Stimulated activated CD4-positive, alpha-beta T cell treated with anti-CD3 and anti-CD28 coated beads, Interleukin-2, amount 100 ng/mL, for 4 hours (primary cell): ENCODE results near the gene KIF5C.

Source experiments
- DNase-seq: peaks from one replicate; pipeline ENCODE4 v3.0.0-alpha.2; 2020; ENCODE audit warnings: low read depth

KIF5C gene

DNA sequence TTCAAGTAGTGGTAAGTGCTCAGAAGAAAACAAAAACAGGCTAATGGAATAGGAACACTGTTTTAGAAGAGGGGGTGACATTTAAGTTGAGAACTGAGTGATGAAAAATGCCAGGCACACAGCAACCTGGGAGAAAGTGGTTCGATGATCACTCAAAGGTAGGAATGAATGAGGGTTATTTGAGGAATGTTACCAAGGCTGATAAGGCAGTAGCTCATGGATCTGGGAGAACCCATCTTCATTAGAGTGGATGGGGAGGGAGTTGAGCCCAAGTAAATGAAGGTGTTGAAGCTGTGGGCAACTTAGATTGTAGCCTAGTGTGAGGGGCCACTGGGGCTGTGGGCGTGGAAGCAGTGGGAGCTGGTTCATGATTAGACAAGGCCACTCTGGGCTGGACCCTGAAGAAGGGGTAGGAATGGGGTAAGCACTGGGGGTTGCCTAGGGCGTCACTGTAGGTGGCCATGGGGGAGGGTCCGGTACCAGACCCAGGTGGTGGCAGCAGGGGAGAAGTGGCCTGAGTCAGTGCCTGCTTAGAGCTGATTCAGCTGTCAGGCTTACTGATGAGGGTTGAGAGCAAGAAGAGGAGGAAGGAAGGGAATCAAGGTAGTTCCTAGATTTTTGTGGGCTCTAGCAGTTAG, 141.0 kb downstream of the KIF5C start:
- no peak for DNase-seq

DNA sequence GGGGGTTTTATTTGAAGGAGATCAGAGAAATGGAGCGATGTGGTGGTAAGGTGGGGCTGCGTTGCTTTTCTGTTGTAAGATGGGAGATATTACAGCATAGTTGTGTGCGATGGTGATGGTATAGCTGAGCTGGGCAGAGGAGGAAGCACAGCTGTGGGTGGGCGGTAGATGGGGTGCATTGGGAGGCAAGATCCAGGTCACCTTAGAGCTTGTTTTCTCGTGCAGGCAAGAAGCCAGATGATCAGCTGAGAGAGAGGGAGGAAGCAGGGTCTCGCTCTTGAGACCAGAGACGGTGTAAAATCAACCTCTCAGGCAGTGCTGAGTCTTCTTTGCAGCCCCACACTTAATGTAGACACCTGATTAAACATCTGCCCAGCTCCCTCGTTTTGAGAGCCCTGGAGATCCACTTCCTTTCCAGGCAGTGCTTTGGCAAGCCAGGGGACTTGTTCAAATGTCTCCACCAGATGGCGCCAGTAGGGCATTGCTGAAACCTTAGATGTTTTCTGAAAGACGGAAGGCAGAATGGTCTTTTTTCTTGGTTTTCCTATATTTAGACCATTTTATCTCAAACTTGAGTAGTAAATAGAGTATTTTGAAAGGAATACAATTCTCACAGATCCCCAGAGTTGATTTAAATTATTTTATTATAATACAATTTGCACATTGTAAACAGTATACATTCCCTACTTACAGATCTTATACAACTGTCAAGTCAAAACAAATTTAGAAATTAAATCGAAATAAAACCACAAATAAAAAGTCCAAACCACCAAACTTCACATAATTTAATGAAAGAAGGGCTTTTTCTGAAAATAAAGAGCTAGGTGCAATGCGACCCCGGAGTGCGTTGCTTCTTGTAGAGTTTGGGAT, 142.3 kb downstream of the KIF5C start:
- peak; percentile 46 for DNase-seq

DNA sequence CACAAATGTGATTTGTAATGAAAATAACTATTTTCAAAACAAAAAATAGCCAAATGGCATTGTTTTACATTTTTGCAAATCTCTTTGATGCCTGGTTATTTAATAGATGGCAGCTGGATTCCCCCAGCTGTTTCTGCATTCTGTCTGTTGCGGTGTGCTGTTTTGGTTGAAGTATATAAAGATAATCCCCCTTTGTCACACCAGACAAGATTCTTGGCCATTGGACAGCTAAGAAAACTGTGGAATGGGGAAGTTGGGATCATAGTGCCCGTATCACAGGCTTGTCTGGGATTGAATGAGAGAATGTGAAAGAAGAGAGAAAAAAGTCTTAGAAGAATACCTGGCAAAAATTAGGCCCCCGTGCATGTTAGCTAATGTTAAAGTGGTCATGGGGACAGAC, 144.0 kb downstream of the KIF5C start:
- DNase-seq = no peak

DNA sequence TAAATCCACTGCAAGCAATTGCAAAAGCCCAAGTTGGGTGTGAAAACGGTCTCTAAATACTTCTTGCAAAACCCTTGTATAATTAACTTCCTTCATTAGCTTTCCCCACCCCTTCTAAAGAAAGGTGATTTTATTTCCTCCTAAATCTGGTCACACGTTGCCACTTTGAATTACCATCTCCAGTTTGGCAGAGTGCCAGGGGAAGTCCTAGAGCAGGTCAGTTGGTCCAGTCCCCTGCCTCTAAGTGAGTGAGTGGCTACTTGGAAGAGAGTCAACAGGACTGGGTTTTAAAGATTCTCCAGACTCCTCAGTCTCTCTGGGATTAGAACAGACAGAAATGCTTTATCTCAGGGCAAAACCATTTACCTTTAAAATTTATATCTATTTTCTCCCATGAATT, 144.7 kb downstream of the KIF5C start:
- DNase-seq = no peak

DNA sequence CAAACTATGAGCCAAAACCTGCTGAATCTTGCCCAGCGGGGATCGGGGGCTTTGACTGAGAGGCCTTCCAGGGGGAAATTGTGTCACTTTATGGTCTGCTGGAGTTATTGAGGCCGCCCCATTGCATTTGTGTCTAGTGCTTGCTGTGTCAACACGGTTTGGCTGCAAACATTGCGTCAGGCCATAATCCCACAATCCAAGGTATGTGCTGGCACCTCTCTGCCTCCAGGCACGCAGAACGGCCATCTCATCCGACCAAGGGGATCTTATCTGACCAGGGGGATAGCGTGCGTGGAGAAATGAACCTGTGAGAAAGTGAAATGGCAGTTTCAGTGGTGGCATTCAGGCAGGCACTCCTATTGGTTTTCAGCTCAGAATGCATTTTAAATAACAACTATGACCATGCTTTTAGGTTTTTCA, 145.4 kb downstream of the KIF5C start:
- DNase-seq = no peak

DNA sequence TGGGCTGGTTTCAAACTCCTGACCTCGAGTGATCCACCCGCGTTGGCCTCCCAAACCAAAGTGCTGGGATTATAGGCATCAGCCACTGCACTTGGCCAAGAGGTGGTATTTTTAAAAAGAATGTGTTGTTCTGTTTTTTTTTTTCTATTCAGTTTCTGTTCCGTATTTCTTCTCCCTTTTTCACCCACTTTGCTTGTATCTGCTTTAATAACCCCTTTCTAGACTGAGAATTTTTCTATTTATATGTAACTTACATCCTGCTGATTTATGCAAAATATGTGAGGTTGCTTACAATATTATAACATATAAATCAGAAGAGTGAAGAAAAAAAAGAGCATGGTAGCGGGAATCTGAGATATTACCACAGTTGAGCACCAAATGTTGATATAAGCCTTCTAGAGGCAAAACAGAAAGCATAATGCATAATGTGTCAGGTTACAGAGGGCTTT, 146.3 kb downstream of the KIF5C start:
- DNase-seq = no peak

DNA sequence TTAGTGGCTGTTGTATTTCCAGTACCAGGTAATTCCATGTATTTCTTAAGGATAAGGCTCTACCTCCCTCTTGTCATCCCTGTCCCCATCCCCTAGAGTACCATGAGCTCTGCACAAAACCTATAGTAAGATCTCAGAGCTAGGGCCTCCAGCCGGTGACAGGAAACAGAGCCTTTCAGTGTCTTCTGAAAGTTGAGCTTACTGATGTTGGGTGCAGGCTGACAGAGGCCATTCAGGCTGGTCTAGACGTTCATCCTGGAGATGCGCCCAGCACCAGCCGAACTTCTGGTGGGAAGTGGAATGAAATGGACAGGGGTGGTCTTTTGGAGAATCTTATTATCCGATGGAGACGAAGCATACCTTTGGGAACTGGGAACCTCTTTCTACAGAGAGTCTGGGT, 146.7 kb downstream of the KIF5C start:
- DNase-seq = no peak

DNA sequence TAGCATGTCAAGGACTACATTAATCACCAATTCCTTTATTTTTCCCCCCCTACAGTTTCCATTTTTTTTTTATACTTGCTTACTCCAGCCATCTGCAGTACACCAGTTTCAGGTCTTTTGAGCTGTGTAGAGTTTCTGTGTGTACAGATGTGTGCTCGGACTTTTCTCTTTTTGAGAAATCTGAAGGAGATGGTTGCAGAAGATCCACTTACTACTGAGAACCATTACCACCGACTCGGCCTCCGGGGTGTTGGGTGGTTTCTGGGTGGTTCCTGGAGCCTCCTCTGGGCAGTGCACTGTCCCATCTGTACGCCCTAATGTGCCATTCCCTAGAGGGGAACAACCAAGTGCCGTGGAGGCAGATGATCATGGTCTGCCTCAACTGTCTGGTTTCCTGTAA, 148.1 kb downstream of the KIF5C start:
- DNase-seq = no peak

DNA sequence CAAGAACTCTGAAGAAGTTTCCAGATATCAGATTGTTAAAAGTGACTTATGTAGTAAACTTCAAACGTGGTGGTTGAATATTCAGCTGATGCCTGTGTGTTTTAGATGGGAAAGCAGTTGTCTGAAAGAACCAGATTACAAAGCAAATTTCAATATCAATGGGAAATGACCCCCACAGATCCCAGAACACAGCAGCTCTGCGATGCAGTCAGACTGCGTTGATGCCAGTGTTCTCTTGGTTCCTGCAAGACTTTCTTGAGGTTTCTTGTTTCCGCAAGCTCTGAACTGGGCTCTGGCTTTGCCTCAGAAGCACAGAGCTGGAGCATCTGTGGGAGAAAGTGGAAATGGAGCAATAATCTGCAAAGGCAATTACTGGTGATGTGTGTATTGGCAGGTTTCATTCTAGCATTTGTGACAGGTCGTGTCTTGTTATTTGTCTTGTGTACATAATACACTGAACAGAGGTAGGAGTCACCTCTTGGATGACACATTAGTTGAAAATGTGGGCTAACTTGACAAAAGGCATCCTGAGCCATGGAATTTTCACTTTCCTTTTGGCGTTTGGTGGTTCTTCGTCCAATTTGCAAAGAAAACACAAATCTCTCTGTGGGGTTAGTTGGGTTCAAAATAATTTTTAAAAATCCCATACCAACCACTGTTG, 152.7 kb downstream of the KIF5C start:
- no peak for DNase-seq

DNA sequence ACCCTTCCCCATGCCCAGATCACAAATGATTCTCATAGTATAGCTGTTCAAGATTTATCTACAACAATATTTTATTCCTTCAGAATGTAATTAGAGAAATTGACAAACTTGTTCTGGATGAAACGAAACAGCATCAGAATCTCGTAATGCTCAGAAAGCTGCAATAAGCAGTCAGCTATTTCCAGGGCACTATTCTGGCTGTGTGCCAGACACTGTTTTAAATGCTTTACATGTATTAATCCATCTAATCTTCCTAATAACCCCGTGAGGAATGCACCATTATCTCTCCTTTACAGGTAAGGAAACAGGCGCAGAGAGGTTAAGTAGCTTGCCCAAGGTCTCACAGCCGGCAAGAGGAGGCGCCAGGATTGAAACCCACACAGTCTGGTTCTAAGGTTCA, 153.3 kb downstream of the KIF5C start:
- DNase-seq = no peak

DNA sequence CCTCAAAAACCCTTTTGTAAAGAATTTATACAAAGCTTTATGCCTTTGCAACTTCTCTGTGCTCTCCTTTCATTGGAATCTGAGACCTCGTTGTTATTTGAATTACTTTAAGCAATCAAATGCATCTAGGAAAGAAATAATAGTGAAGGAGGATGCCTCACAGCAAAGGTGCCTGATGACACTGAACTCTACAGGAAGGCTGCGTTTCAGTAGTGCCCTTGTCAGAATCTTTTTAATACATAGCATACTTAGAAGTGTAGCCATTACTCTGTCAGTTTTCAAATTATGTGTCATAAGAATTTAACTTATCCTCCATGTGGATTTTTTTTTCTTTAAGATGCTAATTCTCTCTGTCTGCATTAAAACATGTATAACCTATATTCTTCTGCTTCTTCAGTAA, 153.9 kb downstream of the KIF5C start:
- no peak for DNase-seq

DNA sequence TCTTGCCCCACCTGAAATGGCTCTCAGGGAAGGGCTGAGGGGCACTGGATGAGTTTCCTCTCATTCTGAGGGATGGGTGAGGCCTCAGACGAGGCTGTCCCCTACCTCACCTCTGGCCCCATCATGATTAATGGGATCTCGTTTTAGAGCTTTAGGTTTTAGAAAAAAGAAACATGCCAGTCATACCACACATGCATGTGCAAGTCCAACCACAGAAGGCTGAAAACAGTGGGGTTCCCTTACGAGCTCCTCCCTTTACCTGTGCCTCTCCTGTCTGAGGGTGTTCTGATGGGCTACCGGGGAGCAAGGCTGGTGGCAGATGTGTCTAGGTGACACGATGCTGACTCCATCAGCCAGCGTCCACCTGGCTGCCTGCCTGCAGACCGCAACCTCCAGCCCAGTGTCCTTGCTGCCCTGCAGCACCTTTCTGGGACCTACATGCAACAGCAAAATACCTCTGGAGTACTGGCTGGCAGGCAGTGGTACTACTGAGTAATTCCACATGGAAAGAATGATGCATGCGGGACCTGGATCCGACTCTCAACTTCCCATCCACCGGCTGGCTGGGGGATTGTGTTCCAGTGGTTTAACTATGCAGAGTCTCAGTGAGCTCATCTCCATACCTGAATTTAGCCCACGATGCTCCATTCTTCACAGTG, 154.4 kb downstream of the KIF5C start:
- no peak for DNase-seq

DNA sequence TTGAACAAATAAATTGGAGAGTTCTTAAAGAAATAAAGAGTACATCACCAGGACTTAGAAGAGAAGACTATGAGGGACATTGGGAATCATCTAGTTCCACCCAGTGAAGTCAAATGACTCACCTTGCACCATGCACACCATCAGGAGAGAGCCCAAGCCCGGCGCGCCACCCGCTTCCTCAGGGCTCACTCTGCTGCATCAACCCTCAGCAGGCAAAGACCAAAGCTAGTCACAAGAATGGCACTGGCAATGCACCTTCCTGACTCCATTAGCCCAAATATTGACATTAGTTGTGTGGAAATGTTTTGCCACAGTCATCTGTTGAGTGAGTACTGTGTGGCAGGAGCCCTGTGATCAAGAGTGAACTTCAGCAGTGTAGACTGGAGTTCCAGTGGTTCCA, 156.4 kb downstream of the KIF5C start:
- DNase-seq = no peak

DNA sequence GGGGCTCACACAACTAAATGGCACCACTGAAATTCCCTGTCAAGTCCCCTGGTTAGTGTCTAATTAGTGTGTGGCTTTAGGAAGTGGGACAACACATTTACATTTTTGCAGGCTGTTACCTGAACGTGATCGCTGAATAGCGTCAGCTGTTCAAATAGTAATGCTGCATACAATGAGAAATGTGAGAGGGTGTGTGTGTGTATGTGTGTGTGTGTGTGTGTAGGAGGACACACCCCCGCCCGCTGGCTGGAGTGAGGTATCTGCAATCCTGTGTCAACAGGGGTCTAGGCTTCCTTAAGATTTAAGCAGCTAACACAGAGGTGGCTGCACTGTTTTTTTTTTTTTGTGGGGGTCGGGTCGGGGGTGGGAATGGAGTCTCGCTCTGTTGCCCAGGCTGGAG, 158.7 kb downstream of the KIF5C start:
- no peak for DNase-seq

DNA sequence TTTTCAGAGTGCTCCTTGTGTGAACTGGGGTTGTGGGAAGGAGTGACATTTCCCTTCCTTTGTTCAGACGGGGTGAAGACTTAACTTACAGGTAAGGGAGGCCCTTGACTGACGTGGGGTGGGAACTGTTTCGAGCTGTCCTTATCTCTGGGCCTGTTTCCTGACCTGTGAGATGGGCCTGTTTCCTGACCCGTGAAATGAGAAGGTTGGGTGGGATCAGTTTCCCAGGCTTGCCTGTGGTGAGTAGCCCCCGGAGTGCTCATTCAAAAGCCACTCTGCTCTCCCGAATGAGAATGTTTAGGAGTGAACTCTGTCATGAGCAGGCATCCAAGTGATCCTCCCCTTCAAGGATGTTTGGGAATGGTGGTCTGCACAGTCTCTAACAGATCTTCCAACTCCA, 159.4 kb downstream of the KIF5C start:
- no peak for DNase-seq

DNA sequence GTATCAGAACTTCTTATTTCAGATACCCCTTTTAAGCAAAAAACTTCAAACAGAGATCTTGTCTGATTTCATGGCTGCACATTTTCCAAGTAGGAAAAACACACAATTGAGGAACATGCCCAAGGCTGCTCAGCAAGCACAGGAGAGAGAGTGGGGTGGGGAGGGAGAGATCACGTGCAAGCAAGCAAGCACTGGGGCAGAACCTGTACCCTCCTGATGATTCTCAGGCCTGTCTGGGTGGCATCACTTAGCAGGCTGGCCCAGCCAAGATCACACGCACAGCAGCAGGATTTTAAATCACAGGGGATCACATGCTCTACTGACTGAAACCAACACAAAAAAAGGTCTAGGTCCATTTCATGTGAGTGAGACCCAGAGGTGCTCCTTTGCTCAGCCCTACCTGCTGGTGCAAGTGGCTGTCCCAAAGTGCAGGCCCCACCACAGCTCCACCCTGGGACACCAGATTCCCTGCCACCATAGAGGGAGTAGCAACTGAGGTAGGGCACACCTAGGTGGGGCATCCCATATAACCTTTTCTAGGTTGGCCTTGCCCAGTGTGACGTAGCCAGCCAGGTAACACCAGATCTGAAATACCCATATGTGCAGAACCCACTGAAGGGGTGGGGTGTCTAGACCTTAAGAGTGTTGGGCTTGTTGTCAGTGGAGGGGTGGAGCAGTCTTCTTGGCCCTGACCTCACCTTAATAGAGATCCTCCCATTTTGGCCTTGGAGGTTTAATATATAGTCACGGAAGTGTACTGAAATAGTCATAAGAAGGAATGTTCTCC, 161.7 kb downstream of the KIF5C start:
- DNase-seq = no peak

DNA sequence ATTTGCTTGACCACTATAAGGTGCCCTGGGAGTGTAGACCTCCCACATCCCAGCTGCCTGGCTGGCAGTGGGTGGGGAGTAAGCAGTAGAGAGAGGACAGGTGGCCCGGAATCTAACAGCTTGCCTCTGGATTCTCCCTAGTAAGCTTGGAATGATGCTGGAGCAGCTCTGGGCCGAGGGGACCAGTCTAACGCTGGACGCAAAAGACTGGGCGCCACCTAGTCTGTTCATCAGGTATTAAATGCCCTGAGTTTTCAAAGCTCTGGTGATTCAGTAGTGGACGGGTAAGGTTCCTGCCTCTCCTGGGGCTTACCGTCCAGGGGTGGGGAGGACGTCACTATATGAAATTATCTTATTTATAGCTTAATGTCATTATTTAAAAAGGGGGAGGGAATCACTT, 162.8 kb downstream of the KIF5C start:
- DNase-seq = no peak

DNA sequence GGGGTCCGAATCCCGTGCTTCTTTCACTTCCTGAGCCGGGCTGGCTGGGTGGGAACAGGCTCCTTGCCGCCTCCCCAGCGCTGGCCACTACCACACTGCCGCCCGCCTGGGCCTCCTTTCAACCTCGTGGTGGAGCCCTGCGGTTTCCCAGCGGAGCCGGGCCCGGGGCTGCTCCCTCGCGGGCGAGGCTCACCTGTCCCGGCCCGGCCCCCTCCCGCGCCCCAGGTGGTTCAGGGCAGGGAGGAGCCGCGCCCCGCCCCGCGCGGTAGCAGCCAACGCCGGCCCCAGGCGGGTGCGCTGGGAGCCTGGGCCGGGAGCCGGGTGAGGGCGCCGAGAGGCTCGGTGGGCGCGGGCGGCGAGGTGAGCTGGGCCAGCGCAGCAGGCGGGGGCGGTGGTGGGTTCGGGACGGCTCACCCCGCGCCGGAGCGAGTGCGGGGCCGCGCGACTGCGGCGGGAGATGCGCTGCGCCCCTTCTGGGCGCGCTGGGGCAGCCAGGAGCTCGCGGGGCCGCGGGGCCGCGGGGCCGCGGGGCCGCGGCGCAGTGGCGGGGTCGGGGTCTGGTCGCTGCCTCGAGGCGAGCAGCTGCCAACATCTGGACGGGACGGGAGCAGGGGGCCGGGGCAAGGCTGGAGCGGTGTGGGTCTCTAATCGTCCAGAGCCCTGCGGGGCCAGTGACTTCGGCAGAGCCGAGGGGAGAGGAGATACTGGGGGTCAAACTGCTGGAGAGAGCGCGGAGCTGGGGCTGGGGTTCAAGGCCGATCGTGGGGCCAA, 163.6 kb downstream of the KIF5C start, which contains the start of gene LYPD6B:
TSS of gene LYPD6B (plus strand) at position 258 of the 771 bp plus-strand sequence. CDS start 92,250 bp downstream, outside the sequence.
- DNase-seq = no peak

DNA sequence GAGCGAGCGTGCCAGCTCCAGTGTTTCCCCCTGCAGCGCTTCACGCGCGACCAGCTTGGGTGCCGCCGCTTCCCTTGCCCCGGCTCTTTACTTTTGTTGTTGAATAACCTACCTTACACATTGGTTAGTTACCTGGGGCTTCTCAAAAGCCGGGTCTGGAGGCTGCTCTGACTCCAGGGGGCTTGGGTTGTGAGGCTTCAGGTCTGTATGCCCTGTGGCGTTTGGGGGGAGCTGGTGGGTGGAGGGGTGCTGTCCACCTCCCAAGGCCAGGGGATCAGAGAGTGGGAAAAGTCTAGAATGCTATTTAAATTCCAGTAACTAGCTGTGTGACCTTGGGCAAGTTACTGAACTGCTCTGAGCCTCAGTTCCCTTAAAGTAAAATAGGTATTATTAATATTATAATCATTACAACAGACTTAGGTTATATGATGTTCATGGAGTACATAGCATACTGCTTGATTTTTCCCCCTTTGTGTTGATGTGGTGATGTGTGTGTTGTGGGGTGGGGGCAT, 164.2 kb downstream of the KIF5C start:
- no peak for DNase-seq

DNA sequence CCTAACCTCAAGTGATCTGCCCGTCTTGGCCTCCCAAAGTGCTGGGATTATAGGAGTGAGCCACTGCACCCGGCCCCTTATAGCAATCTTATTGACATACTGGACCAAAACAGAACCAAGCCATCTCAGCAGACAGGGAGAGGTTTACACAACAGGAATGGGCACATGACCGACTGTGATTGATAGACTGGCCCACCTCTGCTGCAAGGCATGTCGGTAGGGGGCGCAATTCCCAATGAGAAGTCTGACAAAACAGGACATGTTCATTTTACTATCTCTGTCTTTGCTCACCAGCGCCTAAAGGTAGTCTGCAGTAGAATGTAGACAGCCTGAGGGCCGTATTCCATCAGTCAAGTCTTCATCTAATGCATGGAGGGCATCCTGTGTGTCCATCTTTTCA, 165.4 kb downstream of the KIF5C start:
- DNase-seq = peak; percentile 6

DNA sequence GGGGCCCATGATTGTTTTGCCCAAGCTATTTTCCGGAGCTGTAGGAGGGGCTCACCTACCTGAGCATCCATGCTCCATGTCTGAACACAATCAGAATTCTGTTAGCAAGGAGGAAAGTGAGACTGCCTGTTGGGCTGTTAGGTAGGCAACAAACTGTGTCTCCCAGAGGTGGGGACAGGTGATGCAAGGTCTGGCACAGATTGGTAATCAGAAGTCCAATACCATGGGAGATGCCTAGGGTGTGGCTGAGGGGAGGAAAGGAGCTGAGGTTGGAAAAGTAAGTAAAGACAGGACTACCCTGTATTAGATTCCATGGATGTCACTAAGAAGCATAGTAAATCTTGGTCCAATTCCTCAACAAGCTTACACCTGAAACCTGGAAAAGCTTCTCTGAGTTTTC, 166.5 kb downstream of the KIF5C start:
- DNase-seq = no peak
